Stimulated activated CD4-positive, alpha-beta T cell treated with anti-CD3 and anti-CD28 coated beads, Interleukin-2, amount 100 ng/mL, for 48 hours (primary cell): ENCODE measurements around the gene NEDD1.

Experiments
- DNase-seq, 2 donors: peaks; one replicate each; pipeline ENCODE4 v3.0.0-alpha.2; 2020

The NEDD1 gene

GRCh38 chr12:96906498-96906848 lies 584 bp upstream of the NEDD1 start:
- DNase-seq: no peak

DNA sequence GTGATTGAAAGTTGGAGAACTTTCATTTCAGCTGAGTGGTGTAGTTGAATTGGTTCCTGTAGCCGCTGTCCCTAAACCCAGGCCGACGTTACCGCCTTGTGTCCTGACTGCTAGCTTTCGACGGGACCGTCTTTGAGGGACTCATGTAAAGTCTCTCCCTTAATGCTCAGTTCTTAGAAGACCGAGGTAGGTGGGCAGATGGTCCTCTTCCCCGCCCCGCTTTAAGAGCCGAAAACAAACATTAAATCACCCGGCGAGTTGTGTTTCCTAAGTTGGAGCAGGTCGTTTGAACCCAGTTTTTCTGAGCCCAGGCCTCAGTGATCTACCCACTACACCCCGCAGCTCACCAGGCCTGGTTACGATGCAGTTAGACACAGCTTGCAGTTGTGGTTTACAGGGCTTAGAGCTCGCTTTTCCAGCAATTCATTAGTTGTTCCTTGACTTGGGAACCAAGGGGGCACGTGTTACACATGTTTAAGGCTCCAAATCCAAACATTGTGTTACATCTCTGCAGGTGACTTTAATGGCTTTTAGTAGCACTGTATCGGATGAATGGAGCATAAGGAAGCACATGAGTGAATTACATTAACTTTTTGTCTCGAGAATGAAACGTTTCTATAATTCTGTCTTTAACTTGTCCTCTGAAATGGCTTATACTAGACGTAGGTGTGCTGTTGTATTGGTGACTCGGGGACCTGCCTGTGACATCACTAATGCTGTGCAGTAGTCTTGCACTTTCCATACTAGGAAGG lies 790 bp downstream of the NEDD1 start:
- peak in 1 of 2 donors; percentile 12 for DNase-seq

DNA sequence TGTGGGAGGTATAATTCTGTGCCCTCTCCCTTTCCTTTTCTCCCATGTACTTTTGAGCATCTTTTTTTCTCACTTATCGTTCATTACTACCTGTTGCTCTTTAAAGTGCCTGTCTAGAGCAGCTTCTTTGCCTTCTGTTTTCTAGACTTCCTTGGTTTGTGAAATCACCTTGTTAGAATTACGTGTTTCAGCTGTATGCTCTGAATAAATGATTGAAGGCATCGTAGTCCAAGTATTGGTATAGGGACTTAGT lies 1.3 kb downstream of the NEDD1 start:
- DNase-seq: no peak

DNA sequence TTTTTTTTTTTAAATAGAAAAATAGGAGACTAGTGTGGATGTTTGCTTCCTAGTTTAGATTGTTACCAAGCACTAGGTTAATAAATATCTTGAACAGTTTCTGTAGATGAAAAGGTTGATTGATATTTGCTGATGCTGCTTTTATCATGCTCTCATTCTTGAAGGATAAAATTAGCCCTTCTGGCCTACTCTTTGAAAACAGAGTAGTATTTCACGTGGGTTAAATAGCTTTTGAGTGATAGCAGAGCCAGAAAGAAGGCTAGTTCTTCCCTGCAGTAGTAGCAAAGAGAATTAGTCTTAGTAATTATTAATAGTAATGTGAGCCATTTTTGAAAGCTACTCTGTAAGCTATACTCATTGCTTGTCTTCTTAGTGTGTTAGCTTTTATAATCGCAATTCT lies 5.2 kb downstream of the NEDD1 start:
- no peak for DNase-seq

DNA sequence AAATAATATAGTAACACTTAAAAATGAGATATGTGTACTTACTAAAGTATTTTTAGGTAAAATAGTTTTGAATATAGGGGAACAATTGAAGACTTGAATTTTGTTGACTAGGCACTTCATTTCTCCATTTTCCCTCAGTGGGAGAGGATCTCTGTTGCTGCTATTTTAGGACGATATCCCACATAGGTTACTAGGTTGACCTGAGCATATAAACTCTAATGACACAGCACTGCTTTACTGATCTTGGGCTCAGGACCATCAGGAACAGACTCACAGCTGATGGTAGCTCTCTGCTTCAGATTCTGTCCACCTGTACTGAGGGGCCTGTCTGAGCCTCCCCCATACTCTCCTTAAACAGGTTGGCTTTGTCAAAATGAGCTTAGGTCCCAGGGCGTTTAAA lies 5.9 kb downstream of the NEDD1 start:
- no peak for DNase-seq

GRCh38 chr12:96919510-96920210 lies 12.6 kb downstream of the NEDD1 start:
- no peak for DNase-seq

DNA sequence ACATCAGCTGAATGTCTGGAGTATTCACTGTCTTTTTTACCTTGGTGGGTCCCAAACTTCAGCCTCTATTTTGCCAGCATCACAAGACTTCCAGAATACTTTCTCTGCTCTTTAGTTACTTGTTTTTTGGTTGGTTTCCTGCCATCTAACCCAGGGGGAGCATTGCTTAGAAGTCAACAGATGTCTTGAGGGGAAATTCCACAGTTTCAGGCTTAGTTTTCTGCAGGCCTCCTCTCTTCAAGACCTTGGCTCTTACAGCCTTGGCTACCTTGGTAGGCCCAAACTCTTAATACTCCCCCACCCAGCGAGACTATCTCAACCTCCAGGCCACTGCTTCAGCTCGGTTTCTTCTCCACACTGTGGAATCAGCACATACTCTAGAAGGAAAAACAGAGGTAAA lies 41.7 kb downstream of the NEDD1 start:
- DNase-seq: no peak

DNA sequence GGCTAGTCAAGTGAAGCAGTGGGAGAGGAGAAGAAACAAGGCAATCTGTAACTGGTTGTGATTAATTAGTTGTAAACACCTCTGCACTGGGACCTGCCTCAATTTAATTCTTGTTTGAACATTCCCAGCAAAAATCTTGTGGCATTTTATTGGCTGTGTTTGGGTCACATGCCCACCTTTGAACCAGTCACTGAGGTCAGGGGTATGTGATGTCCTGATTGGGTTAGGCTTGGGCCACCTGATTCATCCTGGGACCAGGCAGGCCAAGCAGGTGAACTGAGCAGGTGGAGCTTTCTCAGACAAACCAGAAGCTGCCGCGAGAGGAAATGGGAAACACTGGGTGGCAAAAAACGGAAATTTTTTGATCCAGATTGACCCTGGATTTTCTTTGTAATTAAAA lies 72.5 kb downstream of the NEDD1 start:
- DNase-seq: no peak

- no peak for DNase-seq
Measured at GRCh38 chr12:96980991-96981414, 73.9 kb downstream of the NEDD1 start.

- DNase-seq: no peak
Measured at GRCh38 chr12:96981911-96982310, 74.9 kb downstream of the NEDD1 start.

DNA sequence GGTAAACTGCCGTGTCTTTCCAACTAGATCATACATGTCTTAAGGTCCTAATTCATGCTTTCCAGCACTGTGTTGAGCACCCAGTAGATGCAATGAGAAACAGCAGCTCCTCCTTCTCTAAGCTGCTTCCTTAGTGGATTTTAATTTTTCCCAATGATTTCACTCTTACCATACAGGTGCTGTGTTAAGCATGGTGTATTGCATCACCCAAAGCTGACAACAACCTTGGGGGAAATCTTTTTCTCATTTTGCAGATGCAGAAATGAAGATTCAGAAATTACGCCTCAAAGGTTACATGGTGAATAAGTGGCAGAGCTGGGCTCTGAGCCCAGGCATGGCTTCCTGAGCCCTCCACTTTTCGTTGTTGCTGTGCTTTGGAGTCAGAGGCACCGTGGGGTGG lies 75.6 kb downstream of the NEDD1 start:
- no peak for DNase-seq

DNA sequence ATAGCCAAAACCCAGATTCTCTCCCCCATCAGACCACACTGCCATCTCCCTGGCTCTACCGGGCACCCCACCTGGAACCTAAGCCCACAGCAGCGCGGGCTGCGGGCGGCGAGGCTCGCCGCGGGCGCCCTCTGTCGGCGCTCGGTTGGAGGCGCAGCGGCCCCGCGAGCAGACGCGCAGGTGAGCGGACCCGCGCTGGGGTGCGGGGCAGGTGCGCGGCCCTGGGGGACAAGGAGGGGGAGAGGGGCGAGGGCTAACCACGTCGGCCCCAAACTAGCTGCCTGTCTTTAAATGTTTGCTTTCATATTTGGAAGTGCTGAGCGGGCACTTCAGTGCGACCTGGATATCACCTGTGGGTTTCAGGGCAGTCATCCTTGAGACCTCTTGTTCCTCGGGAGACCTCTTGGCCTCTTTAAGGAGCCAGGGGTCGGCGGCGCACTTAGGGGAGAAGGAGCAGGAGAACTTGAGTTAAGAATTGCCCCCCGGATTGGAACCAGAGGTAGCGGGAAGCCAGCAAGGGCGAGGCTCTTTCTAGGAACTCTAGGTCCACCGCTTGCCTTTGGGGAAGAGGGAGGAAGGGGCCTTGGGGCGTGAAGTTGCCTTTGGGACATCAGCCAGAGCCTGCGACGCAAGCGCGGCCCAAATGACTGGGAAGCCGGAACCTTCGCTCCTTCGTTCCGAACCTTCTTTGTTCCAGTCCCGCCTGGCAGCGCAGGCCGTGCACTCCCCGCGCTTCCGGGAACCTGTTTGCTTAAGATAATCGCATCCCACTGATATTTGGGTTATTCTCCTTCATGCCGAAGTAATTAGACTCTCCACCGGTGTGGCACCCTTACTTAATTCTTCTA lies 78.7 kb downstream of the NEDD1 start:
- peak; percentile 23 to 52 for DNase-seq

- no peak for DNase-seq
Measured at GRCh38 chr12:96986883-96987523, 79.9 kb downstream of the NEDD1 start.

DNA sequence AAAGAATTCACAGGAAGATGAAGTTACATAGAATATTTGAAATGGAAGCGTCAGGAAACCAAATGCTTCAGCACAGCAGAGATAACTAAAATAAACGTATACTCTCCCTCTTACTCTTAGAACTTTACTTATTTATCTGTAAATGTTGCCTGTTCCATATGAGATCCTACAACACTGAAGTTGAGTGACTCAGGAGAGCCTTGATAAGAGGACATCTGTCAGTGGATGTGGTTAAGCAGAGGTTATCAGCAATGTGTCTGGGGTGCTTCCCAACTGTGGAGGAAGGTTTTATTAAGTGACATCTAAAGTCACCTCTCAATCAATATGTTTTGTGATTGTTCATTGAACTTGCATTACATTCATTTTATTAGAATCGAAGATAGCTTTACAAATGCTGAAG lies 81.9 kb downstream of the NEDD1 start:
- no peak for DNase-seq

- DNase-seq: no peak
Measured at GRCh38 chr12:96989916-96990315, 82.9 kb downstream of the NEDD1 start.

- DNase-seq: no peak
Measured at GRCh38 chr12:96994900-96995299, 87.8 kb downstream of the NEDD1 start.

DNA sequence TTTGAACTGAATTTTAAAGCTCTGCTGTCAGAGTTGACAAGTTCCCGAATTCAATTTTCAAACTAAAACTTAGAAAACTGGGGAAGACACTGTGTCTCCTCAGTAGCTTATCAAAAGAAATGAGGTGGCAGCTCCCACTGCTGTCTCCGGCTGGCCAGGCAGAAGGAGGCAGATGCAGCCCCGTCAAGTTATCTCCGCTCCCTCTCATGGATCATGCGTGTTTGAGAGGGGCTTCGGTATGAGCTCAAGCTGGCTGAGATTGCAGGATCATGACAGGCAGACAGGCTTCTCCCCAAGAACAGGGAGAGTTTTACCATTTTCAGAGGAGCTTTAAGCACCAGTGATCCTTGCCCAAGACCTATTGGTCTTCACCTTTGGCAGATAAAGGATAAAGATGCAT lies 88.8 kb downstream of the NEDD1 start:
- no peak for DNase-seq

DNA sequence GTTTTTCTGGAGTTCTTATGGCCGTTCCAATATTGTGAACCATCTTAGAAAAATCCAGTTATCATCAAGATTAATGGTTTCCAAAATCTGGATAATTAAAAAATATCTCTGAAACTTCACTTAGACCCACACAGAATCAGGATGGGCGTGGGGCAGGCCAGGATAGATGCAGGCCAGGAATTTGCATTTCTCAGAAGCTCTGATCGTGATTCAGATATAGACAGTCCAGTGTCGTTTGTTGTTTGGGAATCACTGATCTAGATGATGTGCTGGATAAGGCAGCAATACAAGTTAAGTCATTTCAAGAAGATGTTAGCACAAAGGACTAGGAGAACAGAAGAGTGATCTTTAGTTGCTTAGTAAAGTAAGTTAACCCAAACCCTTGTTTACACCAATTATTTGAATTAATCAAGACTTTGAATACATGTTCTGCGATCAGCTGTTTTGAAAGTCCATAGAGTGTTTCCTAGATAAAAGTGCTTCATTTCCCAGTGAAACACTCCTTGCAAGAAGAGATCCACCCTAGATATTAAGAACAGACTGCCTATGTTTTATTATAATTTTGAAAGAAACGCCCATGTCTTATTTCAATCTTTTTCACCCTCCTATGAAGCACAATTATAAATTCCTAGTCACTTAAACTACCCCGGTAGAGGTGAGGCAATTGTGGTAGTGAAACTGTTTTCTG lies 90.9 kb downstream of the NEDD1 start:
- DNase-seq: no peak

GRCh38 chr12:97003276-97003675 lies 96.2 kb downstream of the NEDD1 start:
- DNase-seq: no peak
